Caco-2 (cell line): Measurements from ENCODE around the gene PTPRN2. TPM values are rescaled to one million over a fixed set of nuclear protein-coding genes. Genes with fewer than 3 reads are reported as not detected.

Source experiments
- BruUV-seq: library from RNA; stranded (reverse); fragments of 400-500 nt; replicated peaks from 2 replicates; lab custom pipeline; 2021; lab: Mats Ljungman, UMichigan
- CTCF ChIA-PET: fragments of 300-600 bp; sonication (Branson Sonifier 250); formaldehyde crosslinking; loops from one replicate; lab custom pipeline; 2022; ENCODE audit warnings: antibody characterized with exemption; lab: Charles Lee
- POLR2A ChIA-PET: fragments of 300-600 bp; sonication (Branson Sonifier 250); formaldehyde crosslinking; loops from one replicate; lab custom pipeline; 2022; ENCODE audit warnings: antibody characterized with exemption; lab: Charles Lee
- DNase-seq, 2 experiments: peaks; one replicate each; pipeline versions ENCODE4 v3.0.0 to v3.0.0-alpha.2; 2020 to 2022
- H3K27me3 ChIP-seq: replicated peaks from 2 replicates; pipeline ENCODE4 v1.6.0; 2011; ENCODE audit warnings: low read length; ENCODE audit not compliant: control insufficient read depth, insufficient read depth
- H3K36me3 ChIP-seq: 2 replicates; pipeline ENCODE4 v1.5.1; 2011; ENCODE audit warnings: low read length; ENCODE audit not compliant: control insufficient read depth, insufficient read depth
- H3K4me1 ChIP-seq: fragments of 250-450 bp; sonication (Bioruptor Pico); 2 replicates; pipeline ENCODE4 v1.5.1; 2020; ENCODE audit warnings: mild to moderate bottlenecking
- H3K4me3 ChIP-seq: 2 replicates; pipeline ENCODE4 v1.5.1; 2011; ENCODE audit warnings: low read depth, mild to moderate bottlenecking, control low read depth, low read length
- H3K9me3 ChIP-seq: fragments of 250-450 bp; sonication (Bioruptor Pico); 2 replicates; pipeline ENCODE4 v1.5.1; 2020; ENCODE audit warnings: mild to moderate bottlenecking, moderate library complexity
- H3K27ac Mint-ChIP-seq: one replicate; pipeline ENCODE4 v1.8.0; 2022; ENCODE audit warnings: mixed read lengths; ENCODE audit not compliant: unreplicated experiment
- H3K27me3 Mint-ChIP-seq: one replicate; pipeline ENCODE4 v1.8.0; 2022; ENCODE audit warnings: mixed read lengths; ENCODE audit not compliant: insufficient read depth, unreplicated experiment
- H3K36me3 Mint-ChIP-seq: one replicate; pipeline ENCODE4 v1.8.0; 2022; ENCODE audit warnings: mild to moderate bottlenecking, mixed read lengths; ENCODE audit not compliant: insufficient read depth, unreplicated experiment
- H3K4me1 Mint-ChIP-seq: one replicate; pipeline ENCODE4 v1.8.0; 2022; ENCODE audit warnings: low read depth, mixed read lengths; ENCODE audit not compliant: unreplicated experiment
- H3K4me3 Mint-ChIP-seq: one replicate; pipeline ENCODE4 v1.8.0; 2022; ENCODE audit warnings: mild to moderate bottlenecking, moderate library complexity, mixed read lengths; ENCODE audit not compliant: unreplicated experiment
- H3K9me3 Mint-ChIP-seq: one replicate; pipeline ENCODE4 v1.8.0; 2022; ENCODE audit warnings: mixed read lengths; ENCODE audit not compliant: unreplicated experiment
- CTCF ChIP-seq, 2 experiments: fragments of 200-600 bp in 1 of 2; IDR thresholded peaks; 1 replicate in 1 of 2; 2 replicates in 1 of 2; pipeline versions ENCODE4 v1.5.1 to v1.8.0; 2011 to 2022; ENCODE audit warnings: antibody characterized with exemption in 1 of 2, control low read depth in 1 of 2, inconsistent platforms in 1 of 2, low read depth in 1 of 2, low read length in 1 of 2, mild to moderate bottlenecking in 1 of 2, moderate library complexity in 1 of 2; ENCODE audit not compliant: insufficient read depth in 1 of 2, severe bottlenecking in 1 of 2, unreplicated experiment in 1 of 2
- intact Hi-C: fragments of 100-400 bp; cut with micrococcal nuclease; formaldehyde crosslinking; loops from one replicate; pipeline ENCODE4 v1.10.0; 2022; ENCODE audit not compliant: unreplicated experiment
- total RNA-seq: library from RNA; stranded (reverse); gene quantifications from 2 replicates; pipeline ENCODE4 v1.2.3, GENCODE V29; 2022

Gene PTPRN2
- total RNA-seq, 1 experiment from 2014 or later: 1.4 TPM

GRCh38 chr7:158229945-158230344 is 357.7 kb downstream of the PTPRN2 start:
- DNase-seq: no peak
- no peak overlapping the region for H3K27ac Mint-ChIP-seq
- no peaks in the 10 kb centered on the region for H3K27me3 ChIP-seq
- no TSS peak for BruUV-seq
- H3K9me3 Mint-ChIP-seq: peaks cover 88% of the 10 kb centered on the region
- no peak overlapping the region for H3K4me3 ChIP-seq
- H3K4me1 ChIP-seq: no peaks in the 10 kb centered on the region
- no peaks in the 10 kb centered on the region for H3K36me3 Mint-ChIP-seq
- TF ChIP-seq CTCF (IDR thresholded peaks at IDR 0.05; ENCODE audit: insufficient read depth in 1 of 2, low read depth in 1 of 2, low read length in 1 of 2, severe bottlenecking in 1 of 2, unreplicated experiment in 1 of 2): no peak
- peaks cover 27% of the 10 kb centered on the region for H3K9me3 ChIP-seq
- ChIA-PET POLR2A (no interaction called here), CTCF (no interaction called here)
- H3K4me3 Mint-ChIP-seq: no peak overlapping the region
- H3K4me1 Mint-ChIP-seq: no peaks in the 10 kb centered on the region
- H3K36me3 ChIP-seq: no peaks in the 10 kb centered on the region
- no peaks in the 10 kb centered on the region for H3K27me3 Mint-ChIP-seq
- intact Hi-C loops: no loop called here

DNA sequence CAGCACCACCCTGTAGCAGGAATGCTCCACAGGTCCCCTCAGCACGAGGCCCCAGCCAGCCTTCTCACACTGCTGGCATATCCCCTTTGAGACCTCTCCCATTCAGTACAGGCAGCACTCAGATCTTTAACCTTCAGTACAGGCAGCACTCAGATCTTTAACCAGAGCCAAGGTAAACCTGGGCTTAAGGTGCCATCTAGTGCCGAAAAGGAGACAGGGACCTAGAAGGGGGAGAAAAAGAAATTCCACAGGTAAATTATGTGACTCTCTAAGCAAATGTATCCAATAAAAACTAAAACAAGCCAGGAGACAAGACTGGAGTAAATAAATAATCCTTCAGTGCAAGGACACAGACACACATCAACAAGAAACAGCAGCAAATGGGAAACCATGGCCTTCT is 358.6 kb downstream of the PTPRN2 start:
- no peaks in the 10 kb centered on the region for H3K4me1 ChIP-seq
- no peak overlapping the region for H3K4me3 ChIP-seq
- no peaks in the 10 kb centered on the region for H3K27me3 ChIP-seq
- Mint-ChIP-seq H3K4me3 (no peak overlapping the region), H3K27me3 (no peaks in the 10 kb centered on the region), H3K9me3 (peaks cover 85% of the 10 kb centered on the region), H3K27ac (no peak overlapping the region), H3K36me3 (no peaks in the 10 kb centered on the region), H3K4me1 (no peaks in the 10 kb centered on the region)
- BruUV-seq: no TSS peak
- peaks cover 26% of the 10 kb centered on the region for H3K9me3 ChIP-seq
- H3K36me3 ChIP-seq: no peaks in the 10 kb centered on the region
- ChIA-PET POLR2A (no interaction called here), CTCF (no interaction called here)
- TF ChIP-seq CTCF (IDR thresholded peaks at IDR 0.05; ENCODE audit: insufficient read depth in 1 of 2, low read depth in 1 of 2, low read length in 1 of 2, severe bottlenecking in 1 of 2, unreplicated experiment in 1 of 2): no peak
- DNase-seq: peak in 1 of 2 experiments; percentile 3
- intact Hi-C loops: no loop called here

DNA sequence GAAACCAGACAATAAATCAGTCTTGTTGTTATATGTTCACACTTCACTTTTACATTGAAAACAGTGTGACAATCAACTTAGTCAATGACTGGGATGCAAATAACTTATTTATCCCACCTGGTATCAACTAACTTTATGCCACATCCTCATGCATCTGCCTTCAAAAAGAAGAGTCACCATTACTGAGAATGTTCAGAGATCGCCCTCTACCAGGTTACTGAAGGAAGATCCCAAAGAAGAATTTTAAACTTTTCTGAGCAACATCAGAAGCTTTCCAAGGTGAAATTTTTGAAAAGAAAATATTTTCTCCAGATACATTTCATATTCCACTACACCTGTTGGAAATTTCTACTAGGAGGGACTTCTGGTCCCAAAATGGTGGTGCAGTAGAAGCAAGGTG is 359.5 kb downstream of the PTPRN2 start:
- DNase-seq: no peak
- intact Hi-C loops: no loop called here

More for the DNA sequence above, 359.5 kb downstream of the PTPRN2 start:
- no TSS peak for BruUV-seq
- H3K9me3 ChIP-seq: peaks cover 24% of the 10 kb centered on the region
- H3K4me3 ChIP-seq: no peak overlapping the region
- ChIA-PET CTCF (no interaction called here), POLR2A (no interaction called here)
- H3K4me1 ChIP-seq: no peaks in the 10 kb centered on the region
- Mint-ChIP-seq H3K4me3 (no peak overlapping the region), H3K36me3 (no peaks in the 10 kb centered on the region), H3K27me3 (no peaks in the 10 kb centered on the region), H3K4me1 (no peaks in the 10 kb centered on the region), H3K27ac (no peak overlapping the region), H3K9me3 (peaks cover 82% of the 10 kb centered on the region)
- no peaks in the 10 kb centered on the region for H3K36me3 ChIP-seq
- H3K27me3 ChIP-seq: no peaks in the 10 kb centered on the region
- no peak for TF ChIP-seq CTCF (IDR thresholded peaks at IDR 0.05; ENCODE audit: insufficient read depth in 1 of 2, low read depth in 1 of 2, low read length in 1 of 2, severe bottlenecking in 1 of 2, unreplicated experiment in 1 of 2)
